Hepatocyte (in vitro differentiated cells): ENCODE measurements around the gene PERM1. TPM values are rescaled to one million over a fixed set of nuclear protein-coding genes. Genes with fewer than 3 reads are reported as not detected.

Experiments used
- DNase-seq: peaks from one replicate; pipeline ENCODE4 v3.0.0-alpha.2; 2016; ENCODE audit warnings: low spot score
- H2AFZ ChIP-seq: fragments of 200-600 bp; sonication (generic); 2 replicates; pipeline ENCODE4 v1.6.0; 2016; ENCODE audit warnings: antibody characterized with exemption, mild to moderate bottlenecking
- H3K27ac ChIP-seq: fragments of 200-600 bp; sonication (generic); 2 replicates; pipeline ENCODE4 v1.5.1; 2016; ENCODE audit warnings: mild to moderate bottlenecking
- H3K27me3 ChIP-seq: fragments of 200-600 bp; sonication (generic); 2 replicates; pipeline ENCODE4 v1.6.1; 2016
- H3K36me3 ChIP-seq: fragments of 200-600 bp; sonication (generic); replicated peaks from 2 replicates; pipeline ENCODE4 v1.5.1; 2016; ENCODE audit warnings: low read depth; ENCODE audit not compliant: insufficient read depth
- H3K4me1 ChIP-seq: fragments of 200-600 bp; sonication (generic); 2 replicates; pipeline ENCODE4 v1.5.1; 2016; ENCODE audit warnings: mild to moderate bottlenecking, moderate library complexity; ENCODE audit not compliant: insufficient read depth
- H3K4me2 ChIP-seq: fragments of 200-600 bp; sonication (generic); 2 replicates; pipeline ENCODE4 v1.6.0; 2016
- H3K4me3 ChIP-seq: fragments of 200-600 bp; sonication (generic); 2 replicates; pipeline ENCODE4 v1.5.1; 2016; ENCODE audit warnings: mild to moderate bottlenecking
- H3K79me2 ChIP-seq: fragments of 200-600 bp; sonication (generic); 2 replicates; pipeline ENCODE4 v1.6.0; 2017; ENCODE audit warnings: mild to moderate bottlenecking
- H3K9me2 ChIP-seq: fragments of 200-600 bp; sonication (generic); replicated peaks from 2 replicates; pipeline ENCODE4 v1.6.0; 2017; ENCODE audit warnings: mild to moderate bottlenecking; ENCODE audit not compliant: insufficient read depth
- H3K9me3 ChIP-seq: fragments of 200-600 bp; sonication (generic); 2 replicates; pipeline ENCODE4 v1.5.1; 2016; ENCODE audit warnings: low read depth, mild to moderate bottlenecking
- H4K20me1 ChIP-seq: fragments of 200-600 bp; sonication (generic); 2 replicates; pipeline ENCODE4 v1.6.0; 2016; ENCODE audit warnings: mild to moderate bottlenecking; ENCODE audit not compliant: insufficient read depth, poor library complexity, severe bottlenecking
- CTCF ChIP-seq: fragments of 200-600 bp; sonication (generic); IDR thresholded peaks from 2 replicates; pipeline ENCODE4 v1.5.1; 2016; ENCODE audit warnings: antibody characterized with exemption, mild to moderate bottlenecking; ENCODE audit not compliant: poor library complexity
- EZH2 ChIP-seq: fragments of 200-600 bp; sonication (generic); IDR thresholded peaks from 2 replicates; pipeline ENCODE4 v1.6.1; 2016; ENCODE audit warnings: antibody characterized with exemption, mild to moderate bottlenecking, borderline replicate concordance
- EZH2phosphoT487 ChIP-seq: fragments of 200-600 bp; sonication (generic); IDR thresholded peaks from one replicate; pipeline ENCODE4 v1.6.1; 2018; ENCODE audit warnings: antibody characterized with exemption, mild to moderate bottlenecking, low read depth, moderate library complexity; ENCODE audit not compliant: unreplicated experiment, severe bottlenecking
- WGBS: methylation state at CpG from one replicate; pipeline ENCODE4 v1.1.6; 2016; ENCODE audit warnings: low lambda C conversion rate; ENCODE audit errors: missing lambda C conversion rate; 5-methylcytosine and 5-hydroxymethylcytosine counted together
- polyA plus RNA-seq: library from polyadenylated mRNA; unstranded; fragments of >200 nt; fragmentation: Nextera tagmentation; extraction: Ambion mirVana; gene quantifications from 2 replicates; pipeline ENCODE4 v1.2.1, GENCODE V29; 2016
- total RNA-seq: library from RNA; depleted of rRNA; stranded (reverse); fragments of >200 nt; gene quantifications from 2 replicates; pipeline ENCODE4 v1.2.3, GENCODE V29; 2014

PERM1 gene
- total and polyA plus RNA-seq, 2 experiments from 2014 or later = 1.3 TPM; not detected in 1

DNA sequence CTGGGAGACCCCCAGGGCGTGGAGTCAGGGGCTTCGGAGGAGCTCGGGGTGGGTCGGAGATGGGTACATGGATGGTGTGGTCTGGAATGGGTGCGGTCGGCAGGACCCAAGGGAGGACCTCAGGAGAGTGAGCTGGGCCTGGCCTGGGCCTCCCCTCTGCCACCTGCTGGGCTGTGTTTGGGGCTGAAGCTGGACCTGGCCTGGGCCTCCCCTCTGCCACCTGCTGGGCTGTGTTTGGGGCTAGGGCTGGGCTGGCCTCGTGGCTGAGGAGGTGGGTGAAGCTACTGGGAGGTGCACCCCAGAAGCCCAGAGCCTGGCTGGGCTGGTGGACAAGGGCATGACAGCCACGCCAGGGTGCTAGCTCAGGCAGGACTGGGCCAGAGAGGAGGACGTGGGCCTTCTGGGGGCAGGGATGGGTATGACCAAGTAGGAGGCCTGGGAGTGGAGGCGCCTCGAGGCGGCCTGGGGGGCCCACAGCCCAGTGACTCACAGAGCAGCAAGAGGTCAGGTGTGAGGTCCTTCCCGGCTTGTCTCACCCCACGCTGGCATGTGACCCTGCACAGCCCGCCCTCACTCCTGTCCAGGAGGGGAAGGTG lies 43.7 kb downstream of the PERM1 start:
- H3K27me3 ChIP-seq = peaks cover 38% of the 10 kb centered on the region
- H3K9me2 ChIP-seq = no peaks in the 10 kb centered on the region
- peaks cover 57% of the 10 kb centered on the region for H3K4me1 ChIP-seq
- peak; percentile 60 for DNase-seq
- H3K36me3 ChIP-seq = no peaks in the 10 kb centered on the region
- H3K9me3 ChIP-seq = no peaks in the 10 kb centered on the region
- no peak for TF ChIP-seq EZH2
- TF ChIP-seq EZH2phosphoT487 = no peak
- peak; percentile 49 for TF ChIP-seq CTCF
- WGBS = 75% methylated on average over 11 of the region's 15 CpGs
- no peak overlapping the region for H3K4me2 ChIP-seq
- no peak overlapping the region for H2AFZ ChIP-seq
- H4K20me1 ChIP-seq = no peaks in the 10 kb centered on the region
- no peak overlapping the region for H3K4me3 ChIP-seq
- H3K79me2 ChIP-seq = no peaks in the 10 kb centered on the region
- no peak overlapping the region for H3K27ac ChIP-seq

DNA sequence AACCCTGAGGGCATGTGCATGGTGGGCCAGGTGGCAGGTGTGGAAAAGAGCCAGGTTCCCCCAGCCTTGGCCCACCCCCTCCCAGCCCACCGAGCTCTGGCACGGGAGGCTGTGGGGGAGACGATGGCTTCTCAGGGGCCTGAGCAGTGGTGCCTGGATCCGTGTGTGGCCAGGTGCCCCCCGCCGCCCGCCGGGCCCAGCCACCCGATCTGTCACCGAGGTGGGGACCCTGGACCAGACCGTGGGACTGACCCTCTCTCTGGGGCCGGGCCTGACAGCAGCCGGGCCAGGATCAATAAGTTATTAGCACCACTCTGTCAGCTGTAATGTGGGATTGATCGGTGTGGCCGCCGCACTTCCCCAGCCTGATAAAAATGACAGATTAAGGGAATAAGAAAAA lies 44.4 kb downstream of the PERM1 start:
- Histone ChIP-seq H3K27ac (no peak overlapping the region), H3K4me2 (no peak overlapping the region), H3K9me3 (no peaks in the 10 kb centered on the region), H3K36me3 (no peaks in the 10 kb centered on the region), H3K9me2 (no peaks in the 10 kb centered on the region), H3K79me2 (no peaks in the 10 kb centered on the region), H3K27me3 (peaks cover 40% of the 10 kb centered on the region), H3K4me3 (no peak overlapping the region), H4K20me1 (no peaks in the 10 kb centered on the region), H2AFZ (no peak overlapping the region), H3K4me1 (peaks cover 55% of the 10 kb centered on the region)
- DNase-seq = no peak
- 86% methylated on average over 14 of the region's 16 CpGs for WGBS
- TF ChIP-seq EZH2 (no peak), CTCF (no peak), EZH2phosphoT487 (no peak)

DNA sequence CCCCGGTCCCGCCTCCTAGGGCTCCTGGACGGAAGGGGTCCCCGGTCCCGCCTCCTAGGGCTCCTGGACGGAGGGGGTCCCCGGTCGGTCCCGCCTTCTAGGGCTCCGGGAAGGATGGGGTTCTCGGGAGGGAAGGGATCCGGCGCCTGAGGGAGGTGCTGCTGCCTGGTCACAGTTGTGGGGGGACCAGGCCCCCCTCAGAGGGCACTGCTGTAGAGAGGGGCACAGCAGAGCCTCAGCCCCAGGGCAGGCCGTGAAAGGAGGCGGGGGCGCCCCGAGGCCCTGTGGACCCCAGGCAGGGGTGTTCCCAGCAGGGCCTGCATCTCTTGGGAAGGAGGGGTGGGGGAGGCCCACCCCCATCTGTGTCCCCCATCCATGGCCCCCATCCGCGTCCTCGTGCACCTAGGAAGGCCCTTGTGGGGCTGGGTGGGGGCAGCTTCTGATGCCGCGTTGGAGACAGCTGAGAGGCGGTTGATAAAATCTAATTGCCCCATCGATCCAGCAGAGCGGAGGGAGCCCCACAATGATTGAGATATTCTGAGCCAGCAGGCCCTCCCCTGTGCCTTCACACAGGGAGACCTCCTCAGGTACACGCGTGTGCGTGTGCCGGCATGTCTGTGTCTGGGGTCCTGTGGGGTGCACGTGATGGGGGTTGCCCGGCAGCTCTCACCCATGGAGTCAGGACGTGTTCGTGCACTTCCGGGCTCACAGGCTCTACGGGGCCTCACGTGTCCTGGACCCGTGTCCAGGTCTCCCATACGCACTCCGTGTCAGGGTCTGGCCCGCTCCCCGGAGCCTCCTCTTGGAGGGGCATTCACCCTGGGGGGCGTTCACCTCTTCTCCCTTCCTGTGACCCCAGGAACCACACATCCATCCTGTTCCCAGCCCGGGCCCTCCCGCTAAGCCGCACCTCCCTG lies 45.3 kb downstream of the PERM1 start:
- DNase-seq = no peak
- H3K4me2 ChIP-seq = peak overlapping the region; percentile 65
- H3K4me3 ChIP-seq = no peak overlapping the region
- peaks cover 36% of the 10 kb centered on the region for H3K27me3 ChIP-seq
- H3K36me3 ChIP-seq = no peaks in the 10 kb centered on the region
- 85% methylated on average over 37 of the region's 45 CpGs for WGBS
- no peaks in the 10 kb centered on the region for H4K20me1 ChIP-seq
- H3K79me2 ChIP-seq = no peaks in the 10 kb centered on the region
- no peak overlapping the region for H3K27ac ChIP-seq
- no peaks in the 10 kb centered on the region for H3K9me3 ChIP-seq
- peaks cover 51% of the 10 kb centered on the region for H3K4me1 ChIP-seq
- no peak for TF ChIP-seq EZH2phosphoT487
- TF ChIP-seq CTCF = no peak
- TF ChIP-seq EZH2 = no peak
- no peak overlapping the region for H2AFZ ChIP-seq
- no peaks in the 10 kb centered on the region for H3K9me2 ChIP-seq
